Measurements from ENCODE around the gene PTPRN2. TPM values are rescaled to one million over a fixed set of nuclear protein-coding genes. Genes with fewer than 3 reads are reported as not detected.

PTPRN2 gene
- total RNA-seq, 1 experiment from 2014 or later, result not detected

DNA sequence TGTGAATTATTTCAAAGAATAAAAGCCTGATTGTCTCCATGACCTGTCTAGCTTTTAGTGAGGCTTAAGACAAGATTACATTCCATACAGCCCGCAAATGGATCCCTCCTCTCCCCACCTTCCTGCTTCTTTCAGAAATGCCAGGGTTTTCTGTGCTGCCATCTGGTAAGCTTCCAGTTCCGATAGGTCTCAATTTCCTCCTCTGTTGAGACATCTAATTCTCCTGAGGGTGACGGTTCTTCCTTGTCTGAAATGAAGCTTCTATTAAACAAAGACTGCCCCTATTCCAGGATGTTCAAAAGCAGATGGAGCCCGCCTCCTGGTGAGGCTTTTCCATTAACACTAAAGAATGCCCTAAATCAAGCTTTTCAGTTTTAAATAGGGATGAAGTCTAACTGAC is 295.6 kb downstream of the PTPRN2 start:
- Histone ChIP-seq H3K4me2 (no peak overlapping the region), H3K27me3 (ENCODE audit: insufficient read depth, low read depth) (peaks cover 57% of the 10 kb centered on the region), H3F3A (ENCODE audit: insufficient read depth, low read depth) (no peaks in the 10 kb centered on the region), H4K20me1 (ENCODE audit: insufficient read depth) (no peaks in the 10 kb centered on the region), H3K9me2 (ENCODE audit: insufficient read depth) (no peaks in the 10 kb centered on the region), H3K79me2 (ENCODE audit: low read depth) (no peaks in the 10 kb centered on the region), H3K36me3 (ENCODE audit: low read depth) (no peaks in the 10 kb centered on the region), H3K9me3 (ENCODE audit: insufficient read depth, low read depth) (no peaks in the 10 kb centered on the region), H3K4me3 (no peak overlapping the region), H2AFZ (no peak overlapping the region), H3K4me1 (replicated peaks; ENCODE audit: insufficient read depth) (no peaks in the 10 kb centered on the region), H3K27ac (no peak overlapping the region)
- intact Hi-C loops (cut with micrococcal nuclease; ENCODE audit: unreplicated experiment), result no loop called here
- DNase-seq, result no peak
- POLR2A ChIA-PET (ENCODE audit: unreplicated experiment), result no interaction called here
- TF ChIP-seq, protein P1, sequence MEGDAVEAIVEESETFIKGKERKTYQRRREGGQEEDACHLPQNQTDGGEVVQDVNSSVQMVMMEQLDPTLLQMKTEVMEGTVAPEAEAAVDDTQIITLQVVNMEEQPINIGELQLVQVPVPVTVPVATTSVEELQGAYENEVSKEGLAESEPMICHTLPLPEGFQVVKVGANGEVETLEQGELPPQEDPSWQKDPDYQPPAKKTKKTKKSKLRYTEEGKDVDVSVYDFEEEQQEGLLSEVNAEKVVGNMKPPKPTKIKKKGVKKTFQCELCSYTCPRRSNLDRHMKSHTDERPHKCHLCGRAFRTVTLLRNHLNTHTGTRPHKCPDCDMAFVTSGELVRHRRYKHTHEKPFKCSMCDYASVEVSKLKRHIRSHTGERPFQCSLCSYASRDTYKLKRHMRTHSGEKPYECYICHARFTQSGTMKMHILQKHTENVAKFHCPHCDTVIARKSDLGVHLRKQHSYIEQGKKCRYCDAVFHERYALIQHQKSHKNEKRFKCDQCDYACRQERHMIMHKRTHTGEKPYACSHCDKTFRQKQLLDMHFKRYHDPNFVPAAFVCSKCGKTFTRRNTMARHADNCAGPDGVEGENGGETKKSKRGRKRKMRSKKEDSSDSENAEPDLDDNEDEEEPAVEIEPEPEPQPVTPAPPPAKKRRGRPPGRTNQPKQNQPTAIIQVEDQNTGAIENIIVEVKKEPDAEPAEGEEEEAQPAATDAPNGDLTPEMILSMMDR (conservative IDR thresholded peaks at IDR 0.05), result no peak
- no peak for TF ChIP-seq EZH2 (IDR thresholded peaks at IDR 0.05; ENCODE audit: low read depth)
- CTCF ChIA-PET, result no interaction called here
- BruUV-seq (replicated peaks), result no TSS peak

GRCh38 chr7:158289761-158290523 is 297.7 kb downstream of the PTPRN2 start:
- Histone ChIP-seq H3K9me2 (ENCODE audit: insufficient read depth) (no peaks in the 10 kb centered on the region), H3K27me3 (ENCODE audit: insufficient read depth, low read depth) (peaks cover 60% of the 10 kb centered on the region), H3K27ac (no peak overlapping the region), H2AFZ (no peak overlapping the region), H3K36me3 (ENCODE audit: low read depth) (no peaks in the 10 kb centered on the region), H3F3A (ENCODE audit: insufficient read depth, low read depth) (no peaks in the 10 kb centered on the region), H3K79me2 (ENCODE audit: low read depth) (no peaks in the 10 kb centered on the region), H3K4me3 (no peak overlapping the region), H3K4me1 (replicated peaks; ENCODE audit: insufficient read depth) (no peaks in the 10 kb centered on the region), H3K9me3 (ENCODE audit: insufficient read depth, low read depth) (no peaks in the 10 kb centered on the region), H4K20me1 (ENCODE audit: insufficient read depth) (no peaks in the 10 kb centered on the region), H3K4me2 (no peak overlapping the region)
- CTCF ChIA-PET, result no interaction called here
- no peak for DNase-seq
- intact Hi-C loops (cut with micrococcal nuclease; ENCODE audit: unreplicated experiment), result no loop called here
- POLR2A ChIA-PET (ENCODE audit: unreplicated experiment), result no interaction called here
- BruUV-seq (replicated peaks), result no TSS peak
- TF ChIP-seq EZH2 (IDR thresholded peaks at IDR 0.05; ENCODE audit: low read depth), result no peak
- TF ChIP-seq, protein P1 (conservative IDR thresholded peaks at IDR 0.05), result no peak

GRCh38 chr7:158289231-158289630 is 298.4 kb downstream of the PTPRN2 start:
- H3F3A ChIP-seq (ENCODE audit: insufficient read depth, low read depth), result no peaks in the 10 kb centered on the region
- no peak overlapping the region for H3K4me3 ChIP-seq
- H3K9me2 ChIP-seq (ENCODE audit: insufficient read depth), result no peaks in the 10 kb centered on the region
- no peaks in the 10 kb centered on the region for H3K4me1 ChIP-seq (replicated peaks; ENCODE audit: insufficient read depth)
- H4K20me1 ChIP-seq (ENCODE audit: insufficient read depth), result no peaks in the 10 kb centered on the region
- CTCF ChIA-PET, result no interaction called here
- TF ChIP-seq, protein P1 (conservative IDR thresholded peaks at IDR 0.05), result no peak
- no peak for TF ChIP-seq EZH2 (IDR thresholded peaks at IDR 0.05; ENCODE audit: low read depth)
- H3K9me3 ChIP-seq (ENCODE audit: insufficient read depth, low read depth), result no peaks in the 10 kb centered on the region
- no peak overlapping the region for H2AFZ ChIP-seq
- intact Hi-C loops (cut with micrococcal nuclease; ENCODE audit: unreplicated experiment), result no loop called here
- H3K27me3 ChIP-seq (ENCODE audit: insufficient read depth, low read depth), result peaks cover 64% of the 10 kb centered on the region
- POLR2A ChIA-PET (ENCODE audit: unreplicated experiment), result no interaction called here
- DNase-seq, result no peak
- no peaks in the 10 kb centered on the region for H3K79me2 ChIP-seq (ENCODE audit: low read depth)
- BruUV-seq (replicated peaks), result no TSS peak
- no peak overlapping the region for H3K27ac ChIP-seq
- no peaks in the 10 kb centered on the region for H3K36me3 ChIP-seq (ENCODE audit: low read depth)
- H3K4me2 ChIP-seq, result no peak overlapping the region

Data from PC-9 (cell line).